ENCODE results near the gene LAMA3. TPM values are rescaled to one million over a fixed set of nuclear protein-coding genes. Genes with fewer than 3 reads are reported as not detected.

Gene LAMA3
- total and polyA plus RNA-seq, 10 of the 15 experiments (the other 5 are each of a cell fraction or from before 2014, with no cell fraction given) = 0.37 to 6.5 (median 5.4) TPM

DNA sequence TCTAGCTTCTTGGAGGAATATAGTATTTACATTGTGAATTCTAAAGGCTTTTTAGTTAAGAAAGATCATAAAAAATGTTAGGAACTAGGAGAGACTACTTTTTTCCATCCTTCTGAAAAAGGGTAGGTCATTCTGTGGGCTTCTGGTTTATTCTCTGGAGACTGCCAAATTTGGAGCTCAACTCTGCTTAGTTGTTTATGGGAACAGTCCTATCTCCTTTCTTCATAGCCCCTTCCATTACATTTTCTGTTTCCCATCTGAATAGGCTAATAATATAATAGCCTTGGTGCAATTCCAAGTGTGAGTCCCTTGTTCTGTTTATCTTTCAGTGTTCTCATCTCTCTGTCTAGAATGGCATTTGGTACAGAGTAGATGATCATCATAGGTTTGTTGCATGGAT, 15.6 kb downstream of the LAMA3 start:
- H3K4me3 ChIP-seq = no peak overlapping the region
- intact Hi-C loops (cut with micrococcal nuclease; ENCODE audit: unreplicated experiment) (loop anchor here (5.0 kb wide), 1 partner anchor 208 kb away; no protein-coding TSS in a partner anchor), in situ Hi-C loops (cut with MboI) (loop anchor here (5.0 kb wide), 1 partner anchor 78 kb away; no protein-coding TSS in a partner anchor)
- DNase-seq (ENCODE audit: low read depth, low spot score) (no peak), FAIRE-seq (no peak), ATAC-seq (no peak)
- BruUV-seq (replicated peaks) = no TSS peak
- no peaks in the 10 kb centered on the region for H3K36me3 ChIP-seq (ENCODE audit: control insufficient read depth in 2 of 2, insufficient read depth in 2 of 2, low read length in 1 of 2)
- CTCF ChIA-PET = interaction anchor here (0.8 to 7.1 kb wide), 10 partner anchors 9 to 409 kb away, joined by 3 to 233 read pairs (median 4); no protein-coding TSS in a partner anchor
- no peaks in the 10 kb centered on the region for H4K20me1 ChIP-seq (ENCODE audit: control insufficient read depth, insufficient read depth)
- no peaks in the 10 kb centered on the region for H3K79me2 ChIP-seq (ENCODE audit: control insufficient read depth, insufficient read depth, low read length)
- H3K27ac ChIP-seq (ENCODE audit: control insufficient read depth, insufficient read depth) = no peak overlapping the region
- RAD21 ChIA-PET (ENCODE audit: unreplicated experiment) = interaction anchor here (0.9 to 7.5 kb wide), 6 partner anchors 23 to 218 kb away, joined by 3 to 148 read pairs (median 11); no protein-coding TSS in a partner anchor
- TF ChIP-seq ZSCAN29 (IDR thresholded peaks at IDR 0.05) (no peak), NBN (IDR thresholded peaks at IDR 0.05) (no peak), ESRRA (IDR thresholded peaks at IDR 0.05; ENCODE audit: low read length) (no peak), CHD1 (IDR thresholded peaks at IDR 0.05; ENCODE audit: low read depth, low read length) (no peak), IKZF1 (conservative IDR thresholded peaks at IDR 0.05) (no peak), YBX1 (IDR thresholded peaks at IDR 0.05) (no peak), POU2F2 (IDR thresholded peaks at IDR 0.05; ENCODE audit: borderline replicate concordance, low read depth, low read length) (no peak), CBFB (IDR thresholded peaks at IDR 0.05; ENCODE audit: low read depth) (no peak)
- TF ChIP-seq, protein P1, sequence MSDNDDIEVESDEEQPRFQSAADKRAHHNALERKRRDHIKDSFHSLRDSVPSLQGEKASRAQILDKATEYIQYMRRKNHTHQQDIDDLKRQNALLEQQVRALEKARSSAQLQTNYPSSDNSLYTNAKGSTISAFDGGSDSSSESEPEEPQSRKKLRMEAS (IDR thresholded peaks at IDR 0.05; ENCODE audit: low read depth, low read length) = no peak
- POLR2A ChIA-PET = no interaction called here
- H3K4me1 ChIP-seq (ENCODE audit: control insufficient read depth, insufficient read depth, low read length) = no peaks in the 10 kb centered on the region
- SMC1A ChIA-PET (ENCODE audit: uncharacterized antibody, unreplicated experiment) = interaction anchor here (1.1 to 6.9 kb wide), 5 partner anchors 9 to 207 kb away, joined by 3 to 167 read pairs (median 6); no protein-coding TSS in a partner anchor
- H3K4me2 ChIP-seq (ENCODE audit: control insufficient read depth, insufficient read depth) = no peak overlapping the region
- no peak overlapping the region for H3K9ac ChIP-seq (ENCODE audit: control insufficient read depth, insufficient read depth, low read length)
- H2AFZ ChIP-seq (ENCODE audit: control insufficient read depth, low read depth, low read length) = no peak overlapping the region
- peaks cover 3% of the 10 kb centered on the region; the same call in 1 of the 3 replicates for H3K9me3 ChIP-seq (replicated peaks; ENCODE audit: control insufficient read depth, insufficient read depth, low read length)
- H3K27me3 ChIP-seq (replicated peaks in 1 of 2; ENCODE audit: control insufficient read depth in 2 of 2, insufficient read depth in 2 of 2, low read length in 1 of 2) = no peaks in the 10 kb centered on the region

Measured in GM12878 (cell line).